GM12875 (cell line): ENCODE results near the gene PAX5.

Source experiments
- H3K4me3 ChIP-seq: one replicate; pipeline ENCODE4 v1.5.1; 2011; ENCODE audit warnings: low read depth, low read length, control low read depth
- TF ChIP-seq, protein P1 (sequence below): IDR thresholded peaks from 2 replicates; pipeline ENCODE4 v1.5.1; 2011; ENCODE audit warnings: low read depth, mild to moderate bottlenecking, control low read depth, inconsistent platforms, low read length, moderate library complexity, borderline replicate concordance; ENCODE audit not compliant: insufficient read depth

PAX5 gene

DNA sequence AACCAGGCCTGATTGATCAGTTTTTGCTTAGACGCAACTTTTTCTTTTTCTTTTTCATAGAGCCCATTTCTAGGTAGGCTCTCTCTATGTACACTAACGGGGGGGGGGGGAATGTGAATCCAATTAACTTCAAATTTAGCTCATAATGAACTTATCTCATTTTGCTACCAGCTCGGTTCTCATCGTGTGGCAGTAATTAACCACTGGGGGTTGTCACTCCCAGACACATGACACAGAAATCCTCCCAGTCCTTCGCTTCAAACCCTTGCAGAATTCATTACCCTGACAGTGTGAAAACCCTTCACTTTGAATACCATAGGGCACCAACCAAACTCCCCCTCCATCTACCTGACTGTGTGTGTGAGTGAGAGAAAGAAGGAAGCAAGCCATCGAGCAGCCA is 144.2 kb downstream of the PAX5 start:
- H3K4me3 ChIP-seq: no peak overlapping the region
- TF ChIP-seq, protein P1, sequence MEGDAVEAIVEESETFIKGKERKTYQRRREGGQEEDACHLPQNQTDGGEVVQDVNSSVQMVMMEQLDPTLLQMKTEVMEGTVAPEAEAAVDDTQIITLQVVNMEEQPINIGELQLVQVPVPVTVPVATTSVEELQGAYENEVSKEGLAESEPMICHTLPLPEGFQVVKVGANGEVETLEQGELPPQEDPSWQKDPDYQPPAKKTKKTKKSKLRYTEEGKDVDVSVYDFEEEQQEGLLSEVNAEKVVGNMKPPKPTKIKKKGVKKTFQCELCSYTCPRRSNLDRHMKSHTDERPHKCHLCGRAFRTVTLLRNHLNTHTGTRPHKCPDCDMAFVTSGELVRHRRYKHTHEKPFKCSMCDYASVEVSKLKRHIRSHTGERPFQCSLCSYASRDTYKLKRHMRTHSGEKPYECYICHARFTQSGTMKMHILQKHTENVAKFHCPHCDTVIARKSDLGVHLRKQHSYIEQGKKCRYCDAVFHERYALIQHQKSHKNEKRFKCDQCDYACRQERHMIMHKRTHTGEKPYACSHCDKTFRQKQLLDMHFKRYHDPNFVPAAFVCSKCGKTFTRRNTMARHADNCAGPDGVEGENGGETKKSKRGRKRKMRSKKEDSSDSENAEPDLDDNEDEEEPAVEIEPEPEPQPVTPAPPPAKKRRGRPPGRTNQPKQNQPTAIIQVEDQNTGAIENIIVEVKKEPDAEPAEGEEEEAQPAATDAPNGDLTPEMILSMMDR: no peak

DNA sequence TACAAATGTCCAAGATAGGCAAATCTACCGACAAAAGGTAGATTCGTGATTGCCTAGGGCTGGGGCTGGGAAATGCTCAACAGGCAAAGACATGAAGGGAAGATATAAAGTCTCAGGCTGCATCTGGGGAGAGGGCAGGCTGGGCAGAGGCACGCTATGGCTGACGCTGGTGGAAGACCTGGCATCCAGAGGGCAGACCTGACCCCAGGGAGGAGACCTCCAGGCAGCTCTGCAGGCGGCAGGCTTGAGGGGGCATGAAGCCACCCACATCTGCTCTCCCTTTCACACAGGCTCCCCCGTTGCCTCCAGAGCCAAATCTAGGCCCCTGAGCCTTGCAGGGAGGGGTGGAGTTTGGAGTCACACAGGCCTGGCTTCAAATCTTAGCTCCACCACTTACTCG is 145.5 kb downstream of the PAX5 start:
- H3K4me3 ChIP-seq: no peak overlapping the region
- TF ChIP-seq, protein P1: no peak

DNA sequence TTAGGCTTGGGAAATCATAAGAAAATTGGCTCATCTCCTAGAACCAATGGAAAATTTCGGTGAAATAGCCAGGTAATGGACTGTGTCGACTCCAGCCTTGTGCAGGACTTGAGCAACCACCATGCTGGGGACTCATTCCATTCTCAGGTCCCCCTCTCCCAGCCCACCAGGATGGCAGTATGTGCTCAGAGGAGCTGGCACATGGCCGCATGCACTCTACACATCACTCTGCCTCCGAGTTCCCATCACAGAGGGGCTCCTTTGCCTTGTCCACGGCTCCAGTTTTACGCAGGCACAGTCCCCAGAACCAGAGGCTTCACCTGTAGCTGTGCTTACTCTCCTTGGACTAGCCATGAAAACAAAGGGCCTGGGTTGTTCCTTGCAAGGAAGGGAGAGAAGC is 149.3 kb downstream of the PAX5 start:
- TF ChIP-seq, protein P1: no peak

DNA sequence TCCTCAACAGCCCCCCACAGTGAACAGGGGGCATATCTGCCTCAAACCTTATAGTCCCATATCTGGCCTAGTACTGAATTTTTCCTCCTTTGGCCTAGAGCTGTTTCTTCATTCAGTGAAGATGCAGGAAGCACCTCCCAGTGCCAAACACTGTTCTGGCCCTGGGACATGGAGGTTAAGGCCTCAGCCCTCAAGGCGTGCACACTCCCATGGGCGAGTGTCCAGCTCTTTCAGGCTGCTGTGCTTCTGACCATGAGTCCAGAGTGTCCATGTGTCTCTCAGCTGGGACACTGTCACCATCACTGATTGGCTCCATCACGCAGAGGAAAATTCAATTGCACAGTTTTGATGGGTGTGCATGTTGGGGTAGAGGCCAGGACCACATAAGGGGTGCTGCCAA is 151.5 kb downstream of the PAX5 start:
- TF ChIP-seq, protein P1: no peak

More for the DNA sequence above, 149.3 kb downstream of the PAX5 start:
- no peak overlapping the region for H3K4me3 ChIP-seq

DNA sequence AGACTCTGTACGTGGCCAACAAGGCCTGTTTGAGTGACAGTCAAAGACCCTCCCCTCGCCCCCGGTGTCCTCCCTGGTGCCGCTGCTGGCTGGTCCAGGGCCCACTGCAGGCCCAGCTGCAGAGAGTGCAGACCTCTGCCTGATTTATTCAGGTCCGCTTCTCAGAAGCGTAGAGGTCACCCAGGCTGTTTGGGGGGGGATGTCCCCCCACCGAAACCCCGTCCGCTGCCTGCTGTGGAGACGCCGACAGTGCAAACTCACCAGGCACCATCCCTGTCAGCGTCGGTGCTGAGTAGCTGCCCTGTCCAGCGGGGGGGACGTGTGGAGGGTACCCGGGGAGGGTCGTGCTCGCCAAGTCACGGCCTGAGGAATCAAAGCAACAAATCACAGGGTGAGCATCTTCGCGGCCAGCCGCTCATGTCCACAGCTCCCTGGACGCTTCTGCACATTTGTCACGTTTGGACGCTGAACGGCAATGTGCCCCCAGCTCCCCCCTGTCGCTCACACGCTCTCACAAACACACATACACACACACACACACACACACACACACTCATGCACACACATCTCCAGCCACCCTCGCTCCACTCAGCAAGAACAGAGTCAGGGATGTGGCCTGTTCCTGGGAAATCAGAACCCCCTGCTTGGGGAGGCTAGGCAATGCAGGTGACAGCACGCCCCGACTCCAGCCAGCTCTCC is 152.2 kb downstream of the PAX5 start:
- H3K4me3 ChIP-seq: no peak overlapping the region
- TF ChIP-seq, protein P1: no peak

More for the DNA sequence above, 151.5 kb downstream of the PAX5 start:
- no peak overlapping the region for H3K4me3 ChIP-seq

DNA sequence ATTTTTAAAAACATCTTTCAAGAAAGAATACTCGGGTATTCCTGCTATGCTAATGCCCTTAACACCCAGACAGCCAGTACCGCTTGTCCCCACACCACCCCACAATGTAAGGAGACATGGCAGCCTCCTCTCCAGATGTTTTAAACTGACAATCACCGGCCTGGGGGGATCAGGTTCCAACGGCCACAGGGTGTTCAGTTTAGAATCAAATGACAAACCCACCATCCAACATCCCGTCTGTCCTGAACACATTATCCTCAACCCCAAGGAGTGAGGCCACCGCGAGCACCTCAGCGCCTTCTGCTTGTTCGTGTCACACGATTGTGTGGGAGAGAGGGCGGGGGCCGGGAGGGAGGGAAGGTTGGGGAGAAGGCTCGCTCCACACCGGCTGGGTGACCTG is 152.8 kb downstream of the PAX5 start:
- H3K4me3 ChIP-seq: no peak overlapping the region
- TF ChIP-seq, protein P1: no peak

DNA sequence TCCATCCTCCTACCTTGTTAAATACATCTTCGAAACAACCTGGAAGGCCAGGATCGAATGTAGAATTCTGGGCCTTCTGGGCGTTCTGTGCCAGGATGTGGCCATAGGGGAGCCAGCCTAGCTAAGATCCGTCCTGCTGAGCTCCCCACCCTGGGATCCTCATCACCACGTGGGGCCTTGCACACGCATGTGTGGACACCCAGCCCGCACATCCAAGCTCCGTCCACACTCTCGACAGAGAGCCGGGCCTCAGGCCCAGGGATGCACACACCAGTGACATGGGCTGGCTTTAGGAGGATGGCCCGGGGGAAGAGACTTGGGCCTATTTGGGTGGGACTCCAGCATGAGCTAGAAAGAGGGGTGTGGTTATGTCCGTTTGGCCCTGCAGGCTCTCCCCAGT is 154.0 kb downstream of the PAX5 start:
- TF ChIP-seq, protein P1: no peak
- H3K4me3 ChIP-seq: no peak overlapping the region
